Neutrophil (primary cell): ENCODE data around the gene ADCY2.

Source experiments
- H3K27ac ChIP-seq: fragments of 200-600 bp; sonication (generic); 2 replicates; pipeline ENCODE4 v1.5.1; 2016; ENCODE audit warnings: mild to moderate bottlenecking, moderate library complexity
- H3K27me3 ChIP-seq: fragments of 200-600 bp; sonication (generic); 2 replicates; pipeline ENCODE4 v1.6.0; 2016; ENCODE audit warnings: mild to moderate bottlenecking
- H3K36me3 ChIP-seq: fragments of 200-600 bp; sonication (generic); 2 replicates; pipeline ENCODE4 v1.5.1; 2017
- H3K4me1 ChIP-seq, 2 experiments: fragments of 200-600 bp in 1 of 2; sonication (generic) in 1 of 2; 1 replicate in 1 of 2; 2 replicates in 1 of 2; pipeline versions ENCODE4 v1.5.1 to v1.6.1; 2013 to 2016; ENCODE audit warnings: low read depth in 1 of 2, low read length in 1 of 2, mild to moderate bottlenecking in 1 of 2, moderate library complexity in 1 of 2; ENCODE audit not compliant: control insufficient read depth in 1 of 2, insufficient read depth in 1 of 2
- H3K4me3 ChIP-seq, 2 experiments: fragments of 200-600 bp in 1 of 2; sonication (generic) in 1 of 2; 1 replicate in 1 of 2; 2 replicates in 1 of 2; pipeline ENCODE4 v1.5.1; 2013 to 2016; ENCODE audit warnings: low read depth in 1 of 2, low read length in 1 of 2, mild to moderate bottlenecking in 1 of 2, moderate library complexity in 1 of 2
- H3K9me3 ChIP-seq: fragments of 200-600 bp; sonication (generic); 2 replicates; pipeline ENCODE4 v1.5.1; 2016
- TF ChIP-seq, protein P1 (sequence below): fragments of 200-600 bp; sonication (generic); IDR thresholded peaks from 2 replicates; pipeline ENCODE4 v1.5.1; 2016; ENCODE audit warnings: antibody characterized with exemption

Gene ADCY2

DNA sequence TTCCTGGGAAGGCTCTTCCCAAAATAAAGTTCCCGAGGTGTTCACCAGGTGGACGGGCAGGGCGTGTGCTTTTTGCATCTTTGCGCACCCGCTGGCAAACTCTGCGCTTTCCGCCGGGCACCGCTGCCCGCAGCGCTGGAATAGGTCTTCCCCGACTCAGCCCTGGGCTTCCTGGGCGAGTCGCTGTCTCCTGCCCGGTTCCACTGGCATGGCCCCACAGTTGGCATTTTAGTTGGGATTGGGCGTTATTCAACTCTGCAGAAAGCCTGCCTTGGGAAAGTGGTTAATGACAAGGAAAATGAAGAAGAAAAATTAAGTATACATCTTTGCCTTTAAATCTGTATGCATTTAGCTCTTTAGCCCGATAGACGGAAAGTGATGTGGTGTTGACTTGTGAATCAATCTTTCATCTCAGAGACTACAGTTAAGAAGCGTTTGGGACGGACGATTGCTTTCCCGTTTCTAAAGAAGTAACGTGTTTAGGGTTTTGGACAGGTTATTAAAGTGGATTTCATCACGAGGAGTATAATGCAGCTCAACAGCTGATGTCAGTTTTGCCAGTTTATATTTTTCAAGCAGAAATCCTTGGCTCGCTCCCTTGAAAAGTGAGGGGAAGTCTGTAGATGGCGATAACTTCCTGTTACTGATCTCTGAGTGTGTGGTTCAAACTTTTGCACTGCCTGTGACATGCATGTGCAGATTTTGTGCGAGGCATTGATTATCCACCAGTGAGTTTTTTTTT, 946 bp downstream of the ADCY2 start:
- TF ChIP-seq, protein P1, sequence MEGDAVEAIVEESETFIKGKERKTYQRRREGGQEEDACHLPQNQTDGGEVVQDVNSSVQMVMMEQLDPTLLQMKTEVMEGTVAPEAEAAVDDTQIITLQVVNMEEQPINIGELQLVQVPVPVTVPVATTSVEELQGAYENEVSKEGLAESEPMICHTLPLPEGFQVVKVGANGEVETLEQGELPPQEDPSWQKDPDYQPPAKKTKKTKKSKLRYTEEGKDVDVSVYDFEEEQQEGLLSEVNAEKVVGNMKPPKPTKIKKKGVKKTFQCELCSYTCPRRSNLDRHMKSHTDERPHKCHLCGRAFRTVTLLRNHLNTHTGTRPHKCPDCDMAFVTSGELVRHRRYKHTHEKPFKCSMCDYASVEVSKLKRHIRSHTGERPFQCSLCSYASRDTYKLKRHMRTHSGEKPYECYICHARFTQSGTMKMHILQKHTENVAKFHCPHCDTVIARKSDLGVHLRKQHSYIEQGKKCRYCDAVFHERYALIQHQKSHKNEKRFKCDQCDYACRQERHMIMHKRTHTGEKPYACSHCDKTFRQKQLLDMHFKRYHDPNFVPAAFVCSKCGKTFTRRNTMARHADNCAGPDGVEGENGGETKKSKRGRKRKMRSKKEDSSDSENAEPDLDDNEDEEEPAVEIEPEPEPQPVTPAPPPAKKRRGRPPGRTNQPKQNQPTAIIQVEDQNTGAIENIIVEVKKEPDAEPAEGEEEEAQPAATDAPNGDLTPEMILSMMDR: no peak
- Histone ChIP-seq H3K4me3 (no peak overlapping the region), H3K4me1 (no peaks in the 10 kb centered on the region), H3K36me3 (no peaks in the 10 kb centered on the region), H3K27me3 (peaks cover 87% of the 10 kb centered on the region), H3K27ac (no peak overlapping the region), H3K9me3 (no peaks in the 10 kb centered on the region)

DNA sequence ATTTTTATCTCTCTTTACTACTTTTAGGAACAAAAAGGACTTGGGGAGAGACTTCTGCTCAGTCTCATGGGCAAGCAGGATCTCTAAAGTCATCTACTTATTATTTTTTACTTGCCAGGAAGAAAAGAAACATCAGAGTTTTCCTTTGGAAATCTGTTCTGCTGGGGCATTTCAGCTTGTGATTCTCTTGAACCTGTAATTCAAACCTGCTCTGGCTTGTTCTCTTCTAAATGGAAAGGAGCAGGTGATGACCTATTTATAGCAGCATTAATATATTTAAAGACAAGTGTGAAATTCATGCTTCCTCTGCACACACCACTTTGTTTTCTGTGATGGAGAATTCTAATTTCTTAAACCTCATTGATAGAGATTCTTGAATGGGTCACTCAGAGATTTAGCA, 2.0 kb downstream of the ADCY2 start:
- Histone ChIP-seq H3K4me1 (no peaks in the 10 kb centered on the region), H3K27me3 (peaks cover 81% of the 10 kb centered on the region), H3K27ac (no peak overlapping the region), H3K4me3 (no peak overlapping the region), H3K36me3 (no peaks in the 10 kb centered on the region), H3K9me3 (no peaks in the 10 kb centered on the region)
- TF ChIP-seq, protein P1: no peak

DNA sequence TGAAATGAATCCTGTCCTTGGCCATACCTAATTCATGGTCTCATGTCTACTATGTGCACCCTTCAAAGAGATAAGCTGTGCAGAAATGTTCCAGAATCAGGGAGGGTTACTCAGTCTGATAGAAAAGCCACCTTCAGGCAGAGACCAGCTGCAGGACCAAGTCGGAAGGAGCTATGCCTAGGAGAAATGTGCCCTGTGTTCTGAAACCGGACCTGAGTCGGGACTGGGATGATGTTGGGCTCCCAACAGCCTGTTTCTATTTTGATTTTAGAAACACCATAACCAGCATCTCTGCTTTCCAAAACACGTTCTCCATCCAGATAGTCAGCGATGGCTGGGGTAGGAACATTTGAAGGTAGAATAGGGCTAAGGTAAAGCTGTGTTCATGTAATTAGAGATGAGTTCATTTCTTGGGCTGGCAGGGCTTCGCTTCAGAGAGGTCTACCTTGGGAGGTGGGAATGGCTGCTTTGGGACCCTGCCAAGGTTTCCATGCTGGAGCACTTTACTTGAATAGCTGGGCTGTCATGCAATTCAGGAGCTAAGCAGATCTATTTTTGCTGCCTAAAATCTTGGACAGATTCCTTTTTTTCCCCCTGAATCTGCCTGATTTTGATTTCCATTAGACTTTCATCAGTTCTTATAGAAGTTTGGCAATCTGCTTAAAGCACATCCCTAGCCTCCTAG, 2.8 kb downstream of the ADCY2 start:
- Histone ChIP-seq H3K27ac (no peak overlapping the region), H3K4me3 (no peak overlapping the region), H3K4me1 (no peaks in the 10 kb centered on the region), H3K27me3 (peaks cover 73% of the 10 kb centered on the region), H3K36me3 (no peaks in the 10 kb centered on the region), H3K9me3 (no peaks in the 10 kb centered on the region)
- TF ChIP-seq, protein P1: no peak

DNA sequence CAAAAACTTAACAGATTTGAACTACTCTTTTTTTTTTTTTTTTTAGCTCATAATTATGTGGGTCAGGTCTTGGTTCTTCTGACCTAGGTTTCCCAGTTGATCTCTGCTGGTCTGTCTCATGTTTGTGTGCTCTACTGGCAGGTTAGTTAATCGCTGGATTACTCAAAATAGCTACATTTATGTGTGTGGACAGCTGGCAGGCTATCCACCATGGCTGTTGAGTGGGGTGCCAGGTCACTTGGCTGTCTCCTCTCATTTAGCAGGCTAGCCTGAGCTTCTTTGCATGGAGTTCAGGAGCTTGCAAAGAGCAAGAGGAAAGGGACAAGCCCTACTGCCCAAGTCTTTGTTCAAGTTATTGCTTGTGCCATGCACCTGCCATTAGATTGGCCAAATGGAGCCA, 9.3 kb downstream of the ADCY2 start:
- Histone ChIP-seq H3K27me3 (peaks cover 12% of the 10 kb centered on the region), H3K4me3 (no peak overlapping the region), H3K9me3 (no peaks in the 10 kb centered on the region), H3K27ac (no peak overlapping the region), H3K4me1 (no peaks in the 10 kb centered on the region), H3K36me3 (no peaks in the 10 kb centered on the region)
- TF ChIP-seq, protein P1: no peak

GRCh38 chr5:7410936-7411511, 15.1 kb downstream of the ADCY2 start:
- H3K9me3 ChIP-seq: no peaks in the 10 kb centered on the region
- no peak overlapping the region for H3K4me3 ChIP-seq
- H3K27me3 ChIP-seq: no peaks in the 10 kb centered on the region
- H3K36me3 ChIP-seq: no peaks in the 10 kb centered on the region
- TF ChIP-seq, protein P1: no peak
- no peaks in the 10 kb centered on the region for H3K4me1 ChIP-seq
- no peak overlapping the region for H3K27ac ChIP-seq
